T-helper 1 cell treated with Interleukin-12 subunit alpha and Interleukin-12 subunit beta and Interleukin-4 antibody, amounts not matched to agents 30 μg/mL and 1 μg/mL, for 36 hours (primary cell): ENCODE results near the gene SLC30A9.

Source experiments
- H3K27ac Mint-ChIP-seq: one replicate; pipeline ENCODE4 v1.8.0; 2021; ENCODE audit warnings: mild to moderate bottlenecking, mixed read lengths
- H3K27me3 Mint-ChIP-seq: one replicate; pipeline ENCODE4 v1.8.0; 2021; ENCODE audit warnings: low read depth, mixed read lengths
- H3K36me3 Mint-ChIP-seq: one replicate; pipeline ENCODE4 v1.8.0; 2021; ENCODE audit warnings: low read depth, mixed read lengths
- H3K4me1 Mint-ChIP-seq: one replicate; pipeline ENCODE4 v1.8.0; 2021; ENCODE audit warnings: low read depth, mixed read lengths
- H3K4me3 Mint-ChIP-seq: one replicate; pipeline ENCODE4 v1.8.0; 2021; ENCODE audit warnings: mild to moderate bottlenecking, moderate library complexity, mixed read lengths
- H3K9me3 Mint-ChIP-seq: one replicate; pipeline ENCODE4 v1.8.0; 2021; ENCODE audit warnings: mixed read lengths

The SLC30A9 gene

DNA sequence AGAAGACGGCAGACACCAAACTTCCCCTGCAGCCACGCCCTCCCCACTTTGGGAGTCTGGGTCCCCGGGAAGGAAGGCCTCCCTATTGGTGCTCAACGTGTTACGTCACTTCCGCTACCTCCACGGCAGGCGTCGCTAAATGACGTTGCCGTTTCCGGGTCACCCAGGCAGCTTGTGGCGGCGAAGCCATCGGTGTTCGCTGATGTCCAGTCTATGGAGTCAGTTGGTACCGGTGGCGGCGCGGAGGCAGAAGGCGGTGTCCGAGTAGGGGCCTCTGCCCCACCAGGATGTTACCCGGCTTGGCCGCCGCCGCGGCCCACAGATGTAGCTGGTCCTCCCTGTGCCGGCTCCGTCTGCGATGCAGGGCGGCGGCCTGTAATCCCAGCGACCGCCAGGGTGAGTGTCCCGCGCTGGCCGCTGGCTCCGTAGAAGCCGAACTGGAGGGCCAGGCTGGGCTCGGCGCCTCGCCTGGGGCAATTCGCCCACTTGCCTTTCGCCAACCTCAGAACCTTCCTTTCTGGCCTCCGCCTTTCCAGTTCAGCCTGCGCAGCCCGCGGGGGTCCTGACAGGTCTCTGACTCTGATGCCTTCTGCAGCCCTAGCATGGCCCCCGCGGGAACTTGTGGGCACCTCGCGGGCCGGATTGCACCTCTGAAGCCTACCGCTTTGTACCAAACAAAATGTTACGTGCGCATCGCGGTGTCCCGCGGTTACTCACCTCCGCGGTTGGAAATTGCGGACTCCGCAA lies at the start of gene SLC30A9:
TSS of gene SLC30A9 (plus strand) at position 166 of the 747 bp plus-strand sequence. CDS start at position 288, 122 bp downstream.
- peaks cover 7% of the 10 kb centered on the region for H3K36me3 Mint-ChIP-seq
- H3K27ac Mint-ChIP-seq = peak within 1 kb of the TSS; percentile 98
- no peaks in the 10 kb centered on the region for H3K27me3 Mint-ChIP-seq
- no peaks in the 10 kb centered on the region for H3K9me3 Mint-ChIP-seq
- peaks cover 29% of the 10 kb centered on the region for H3K4me1 Mint-ChIP-seq
- H3K4me3 Mint-ChIP-seq = peak within 1 kb of the TSS; percentile 97

DNA sequence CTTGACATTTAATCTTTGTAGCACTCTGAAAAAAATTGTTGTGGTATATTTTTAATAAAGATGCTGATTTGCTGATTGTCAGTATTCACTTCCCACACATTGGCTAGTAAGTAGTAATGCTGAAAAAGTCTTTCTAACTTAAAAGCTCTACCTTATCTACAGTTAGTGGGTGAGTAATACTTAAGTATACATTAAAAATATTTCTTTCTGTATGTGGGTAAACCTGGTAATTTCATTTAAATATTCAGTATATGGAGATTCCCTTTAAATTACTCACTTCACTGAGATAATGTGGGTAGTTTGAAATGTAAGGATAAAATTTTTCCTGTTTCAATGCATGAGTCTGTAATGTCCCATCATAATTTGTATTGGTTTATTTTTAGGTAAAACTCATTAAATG lies 49.5 kb upstream of the SLC30A9 start:
- Mint-ChIP-seq H3K36me3 (peaks cover 25% of the 10 kb centered on the region), H3K4me1 (peaks cover 22% of the 10 kb centered on the region), H3K4me3 (no peak overlapping the region), H3K27ac (no peak overlapping the region), H3K9me3 (no peaks in the 10 kb centered on the region), H3K27me3 (no peaks in the 10 kb centered on the region)

DNA sequence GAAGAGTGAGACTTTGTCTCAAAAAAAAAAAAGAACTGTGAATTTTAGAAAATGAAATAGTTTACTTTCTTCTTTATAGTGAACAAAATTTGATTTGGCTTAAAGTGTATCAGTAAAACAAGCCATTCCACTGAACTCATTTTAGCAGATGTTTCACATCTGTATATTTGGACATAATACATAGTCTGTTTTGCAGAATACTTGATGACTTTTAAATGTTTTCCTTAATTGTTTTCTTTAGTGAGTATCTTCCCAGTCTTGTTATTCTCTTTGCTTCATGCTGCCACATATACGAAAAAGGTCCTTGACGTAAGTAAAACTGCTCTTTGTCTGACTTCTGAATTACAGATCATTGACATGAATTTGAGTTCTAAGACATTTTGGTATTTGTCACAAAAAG lies 46.8 kb upstream of the SLC30A9 start:
- H3K4me3 Mint-ChIP-seq = no peak overlapping the region
- H3K36me3 Mint-ChIP-seq = peaks cover 26% of the 10 kb centered on the region
- no peaks in the 10 kb centered on the region for H3K9me3 Mint-ChIP-seq
- H3K27ac Mint-ChIP-seq = no peak overlapping the region
- H3K27me3 Mint-ChIP-seq = no peaks in the 10 kb centered on the region
- H3K4me1 Mint-ChIP-seq = peaks cover 7% of the 10 kb centered on the region

DNA sequence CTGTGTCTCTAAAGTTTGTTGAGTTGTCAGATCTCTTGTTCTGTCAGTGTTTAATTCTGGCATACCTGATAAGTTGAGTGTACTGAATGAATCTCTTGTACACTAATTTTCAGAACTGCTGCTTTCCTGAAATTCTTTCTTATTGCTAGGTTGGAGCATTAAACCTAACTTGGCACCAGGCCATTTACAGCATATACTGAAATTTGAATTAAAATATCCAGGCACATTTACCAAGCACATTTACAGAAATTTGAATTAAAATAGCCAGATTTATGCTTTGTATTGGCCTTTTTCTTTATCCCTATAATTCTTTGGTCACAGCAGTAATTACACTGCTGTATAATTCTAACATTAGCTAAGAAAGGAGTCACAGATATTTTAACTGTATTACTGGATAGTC lies 46.2 kb upstream of the SLC30A9 start:
- no peaks in the 10 kb centered on the region for H3K9me3 Mint-ChIP-seq
- H3K27me3 Mint-ChIP-seq = no peaks in the 10 kb centered on the region
- no peak overlapping the region for H3K4me3 Mint-ChIP-seq
- peaks cover 23% of the 10 kb centered on the region for H3K36me3 Mint-ChIP-seq
- H3K27ac Mint-ChIP-seq = no peak overlapping the region
- H3K4me1 Mint-ChIP-seq = peaks cover 10% of the 10 kb centered on the region

DNA sequence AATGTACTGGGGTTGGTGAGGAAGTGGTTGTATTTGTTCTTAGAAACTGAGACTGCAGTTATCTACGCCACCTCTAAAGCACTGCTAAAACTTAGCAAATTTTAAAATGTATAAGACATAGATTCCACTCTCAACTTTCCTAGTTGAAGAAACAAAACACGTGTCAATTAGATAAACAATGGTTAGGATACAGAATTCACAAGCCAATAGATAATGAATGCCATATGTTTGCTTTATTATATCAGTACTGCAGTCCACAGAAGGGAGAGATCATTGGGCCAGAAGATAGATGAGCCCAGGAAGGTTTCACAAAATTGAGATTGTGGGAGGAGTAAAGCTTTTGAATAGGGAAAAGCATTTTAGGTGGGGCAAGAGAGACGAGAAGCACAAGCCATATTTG lies 40.8 kb upstream of the SLC30A9 start:
- Mint-ChIP-seq H3K9me3 (no peaks in the 10 kb centered on the region), H3K27ac (peak overlapping the region; percentile 5), H3K4me1 (peaks cover 17% of the 10 kb centered on the region), H3K36me3 (peaks cover 32% of the 10 kb centered on the region), H3K4me3 (no peak overlapping the region), H3K27me3 (no peaks in the 10 kb centered on the region)

DNA sequence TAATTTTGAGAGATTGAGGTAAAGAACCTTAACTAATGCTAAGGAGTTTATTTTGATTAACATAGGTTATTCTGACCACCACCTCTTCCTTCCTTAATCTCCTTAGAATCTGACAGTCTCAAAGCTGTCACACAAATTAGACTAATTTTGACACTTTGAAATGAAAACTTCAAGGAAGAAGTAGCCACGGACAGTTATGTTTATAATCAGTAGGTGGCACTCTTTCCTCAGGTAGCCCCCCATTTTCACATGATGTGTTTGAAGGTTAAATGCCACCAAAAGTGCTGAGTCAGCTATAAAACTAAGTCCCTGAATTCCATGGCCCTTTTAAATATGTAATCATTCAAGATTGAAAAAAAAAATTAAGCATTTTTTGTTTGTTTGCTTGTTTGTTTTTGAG lies 32.7 kb upstream of the SLC30A9 start:
- no peaks in the 10 kb centered on the region for H3K27me3 Mint-ChIP-seq
- H3K36me3 Mint-ChIP-seq = peaks cover 12% of the 10 kb centered on the region
- no peaks in the 10 kb centered on the region for H3K4me1 Mint-ChIP-seq
- no peaks in the 10 kb centered on the region for H3K9me3 Mint-ChIP-seq
- H3K4me3 Mint-ChIP-seq = no peak overlapping the region
- H3K27ac Mint-ChIP-seq = no peak overlapping the region

DNA sequence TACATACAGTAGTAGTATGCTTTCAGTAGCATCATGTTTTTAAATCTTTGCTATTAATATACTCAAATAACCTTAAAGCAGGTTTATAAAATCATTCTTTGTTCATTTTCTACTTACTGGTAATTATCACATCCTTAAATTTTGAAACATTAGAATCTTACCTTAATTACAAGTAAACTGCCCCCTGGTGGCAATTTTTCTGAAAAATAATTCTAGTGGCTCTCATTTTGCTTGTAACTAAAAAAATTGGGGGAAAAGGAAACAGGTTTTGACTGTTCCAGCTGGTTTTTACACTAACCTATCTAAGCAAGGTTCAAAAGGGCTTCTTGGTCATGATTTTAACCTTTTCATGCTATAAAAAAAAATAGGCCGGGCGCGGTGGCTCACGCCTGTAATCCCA lies 27.2 kb upstream of the SLC30A9 start:
- Mint-ChIP-seq H3K9me3 (peaks cover 5% of the 10 kb centered on the region), H3K27ac (no peak overlapping the region), H3K36me3 (no peaks in the 10 kb centered on the region), H3K4me3 (no peak overlapping the region), H3K27me3 (no peaks in the 10 kb centered on the region), H3K4me1 (no peaks in the 10 kb centered on the region)

DNA sequence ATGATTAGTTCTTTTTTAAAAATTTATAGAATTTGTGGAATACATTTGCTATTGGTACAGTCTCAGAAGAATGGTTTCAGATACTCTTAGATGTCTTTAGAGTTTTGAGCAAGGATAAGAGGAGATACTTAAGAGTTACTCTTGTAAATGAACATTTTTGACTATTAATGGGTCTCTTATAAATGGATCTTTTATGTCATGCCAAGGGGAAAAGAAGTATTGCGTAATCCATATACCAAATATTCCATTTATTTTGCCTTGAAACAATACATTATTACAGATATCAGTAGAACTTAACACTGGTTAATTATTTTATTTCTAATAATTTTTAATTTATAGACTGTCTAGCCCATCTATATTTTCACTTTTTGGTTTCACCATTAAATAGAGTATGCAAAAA lies 25.9 kb upstream of the SLC30A9 start:
- Mint-ChIP-seq H3K4me1 (no peaks in the 10 kb centered on the region), H3K27ac (no peak overlapping the region), H3K9me3 (peaks cover 8% of the 10 kb centered on the region)

DNA sequence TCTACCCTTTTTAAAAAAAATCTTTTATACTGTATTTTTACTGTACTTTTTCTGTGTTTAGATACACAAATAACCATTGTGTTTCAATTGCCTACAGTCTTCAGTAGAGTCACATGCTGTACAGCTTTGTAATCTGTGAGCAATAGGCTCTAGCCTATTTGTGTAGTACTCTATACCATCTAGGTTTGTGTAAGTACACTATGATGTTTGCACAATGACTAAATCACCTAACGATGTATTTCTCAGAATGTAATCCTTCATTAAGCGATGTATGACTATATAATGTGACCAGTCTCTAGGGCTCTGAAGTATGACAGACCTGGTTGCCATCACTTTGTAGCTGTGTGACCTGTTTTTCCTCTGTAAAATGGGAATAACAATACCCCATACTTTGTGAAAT lies 22.9 kb upstream of the SLC30A9 start:
- no peaks in the 10 kb centered on the region for H3K27me3 Mint-ChIP-seq
- H3K4me3 Mint-ChIP-seq = no peak overlapping the region
- no peaks in the 10 kb centered on the region for H3K4me1 Mint-ChIP-seq
- no peaks in the 10 kb centered on the region for H3K36me3 Mint-ChIP-seq
- peaks cover 8% of the 10 kb centered on the region for H3K9me3 Mint-ChIP-seq
- H3K27ac Mint-ChIP-seq = no peak overlapping the region

More for the DNA sequence above, 25.9 kb upstream of the SLC30A9 start:
- no peaks in the 10 kb centered on the region for H3K27me3 Mint-ChIP-seq
- no peaks in the 10 kb centered on the region for H3K36me3 Mint-ChIP-seq
- no peak overlapping the region for H3K4me3 Mint-ChIP-seq

DNA sequence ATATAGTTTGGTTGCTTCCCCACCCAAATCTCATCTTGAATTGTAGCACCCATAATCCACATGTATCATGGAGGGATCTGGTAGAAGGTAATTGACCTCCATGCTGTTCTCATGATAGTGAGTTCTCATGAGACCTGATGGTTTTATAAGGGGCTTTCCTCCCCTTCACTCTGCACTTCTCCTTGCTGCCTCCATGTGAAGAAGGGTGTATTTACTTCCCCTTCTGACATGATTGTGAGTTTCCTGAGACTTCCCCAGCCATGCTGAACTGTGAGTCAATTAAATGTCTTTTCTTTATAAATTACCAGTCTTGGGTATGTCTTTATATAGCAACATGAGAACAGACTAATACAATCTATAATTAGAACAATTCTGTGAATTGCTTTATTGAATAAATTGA lies 20.7 kb upstream of the SLC30A9 start:
- Mint-ChIP-seq H3K27me3 (no peaks in the 10 kb centered on the region), H3K9me3 (peaks cover 8% of the 10 kb centered on the region), H3K4me3 (no peak overlapping the region), H3K36me3 (no peaks in the 10 kb centered on the region), H3K4me1 (no peaks in the 10 kb centered on the region), H3K27ac (no peak overlapping the region)

DNA sequence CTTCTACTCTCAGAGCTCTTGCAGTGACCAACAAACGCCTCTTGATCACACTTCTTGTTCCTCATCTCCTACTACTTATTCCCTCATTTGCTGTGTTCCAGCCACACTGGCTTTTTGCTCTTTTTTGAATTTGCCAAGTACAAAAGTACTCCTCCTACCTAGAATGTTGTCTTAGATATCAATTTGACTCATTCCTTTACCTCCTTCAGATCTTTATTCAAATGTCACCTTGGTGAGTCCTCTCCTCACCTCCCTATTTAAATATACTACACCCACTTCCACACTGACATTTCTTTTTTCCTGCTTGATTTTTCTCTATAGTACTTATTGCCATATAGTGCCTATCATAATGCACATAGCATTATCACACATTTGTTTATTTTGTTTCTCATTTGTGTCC lies 15.0 kb upstream of the SLC30A9 start:
- no peak overlapping the region for H3K4me3 Mint-ChIP-seq
- H3K4me1 Mint-ChIP-seq = no peaks in the 10 kb centered on the region
- H3K36me3 Mint-ChIP-seq = no peaks in the 10 kb centered on the region
- H3K9me3 Mint-ChIP-seq = no peaks in the 10 kb centered on the region
- no peaks in the 10 kb centered on the region for H3K27me3 Mint-ChIP-seq
- no peak overlapping the region for H3K27ac Mint-ChIP-seq

DNA sequence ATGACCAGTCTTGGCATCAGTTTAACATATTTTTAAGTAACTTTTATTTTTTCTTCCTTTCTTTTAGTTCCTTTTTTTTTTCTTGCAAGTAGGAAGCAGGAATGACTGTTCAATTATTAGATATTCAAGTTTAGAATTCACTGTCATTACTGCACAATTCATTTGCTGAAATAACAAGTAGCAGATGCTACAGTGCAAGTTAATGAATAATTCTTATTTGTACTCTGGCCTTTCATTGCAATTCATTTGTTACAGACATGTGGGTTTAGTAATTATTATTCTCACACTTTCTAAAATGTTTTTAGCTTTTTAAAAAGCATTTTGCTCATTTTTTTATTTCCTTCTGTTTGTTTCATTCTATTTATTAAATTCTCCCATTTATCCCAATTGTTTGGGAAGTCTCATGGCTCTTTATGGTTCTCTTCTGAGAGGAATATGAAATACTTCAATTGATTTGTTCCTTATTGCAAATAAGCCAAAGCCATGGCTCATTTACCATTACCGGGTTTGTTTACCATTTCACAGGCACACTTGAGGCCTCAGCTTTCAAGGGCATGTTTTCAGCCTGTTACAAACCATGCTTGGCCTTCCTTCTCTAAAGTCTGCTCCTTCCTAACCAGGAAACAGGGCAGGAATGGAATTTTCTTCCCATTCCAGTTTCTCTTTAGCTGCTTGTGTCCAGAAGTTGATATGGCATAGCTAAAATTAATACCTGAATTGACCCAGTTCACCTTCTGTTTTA lies 13.4 kb upstream of the SLC30A9 start:
- H3K27me3 Mint-ChIP-seq = no peaks in the 10 kb centered on the region
- no peaks in the 10 kb centered on the region for H3K4me1 Mint-ChIP-seq
- no peak overlapping the region for H3K4me3 Mint-ChIP-seq
- no peaks in the 10 kb centered on the region for H3K36me3 Mint-ChIP-seq
- no peaks in the 10 kb centered on the region for H3K9me3 Mint-ChIP-seq
- no peak overlapping the region for H3K27ac Mint-ChIP-seq

DNA sequence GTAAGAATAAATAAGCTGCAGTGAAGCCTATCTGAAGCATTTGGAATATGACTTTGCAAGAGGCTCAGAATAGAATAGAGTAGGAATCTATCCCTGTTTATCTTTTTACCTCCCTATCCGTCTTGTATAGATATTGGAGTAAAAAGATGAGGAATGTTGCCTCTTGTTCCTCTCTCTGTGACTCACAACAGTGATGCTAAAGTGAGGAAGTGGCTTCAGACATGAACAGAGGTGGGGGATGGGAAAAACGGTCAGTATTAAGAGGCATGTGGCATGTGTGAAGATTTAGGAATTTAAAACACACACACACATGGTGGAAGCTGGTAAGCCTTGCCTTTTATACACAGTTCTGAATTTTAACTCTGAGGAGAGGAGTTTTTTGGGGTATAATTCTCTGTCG lies 12.6 kb upstream of the SLC30A9 start:
- no peak overlapping the region for H3K27ac Mint-ChIP-seq
- no peaks in the 10 kb centered on the region for H3K4me1 Mint-ChIP-seq
- H3K27me3 Mint-ChIP-seq = no peaks in the 10 kb centered on the region
- H3K9me3 Mint-ChIP-seq = no peaks in the 10 kb centered on the region
- no peak overlapping the region for H3K4me3 Mint-ChIP-seq
- no peaks in the 10 kb centered on the region for H3K36me3 Mint-ChIP-seq

DNA sequence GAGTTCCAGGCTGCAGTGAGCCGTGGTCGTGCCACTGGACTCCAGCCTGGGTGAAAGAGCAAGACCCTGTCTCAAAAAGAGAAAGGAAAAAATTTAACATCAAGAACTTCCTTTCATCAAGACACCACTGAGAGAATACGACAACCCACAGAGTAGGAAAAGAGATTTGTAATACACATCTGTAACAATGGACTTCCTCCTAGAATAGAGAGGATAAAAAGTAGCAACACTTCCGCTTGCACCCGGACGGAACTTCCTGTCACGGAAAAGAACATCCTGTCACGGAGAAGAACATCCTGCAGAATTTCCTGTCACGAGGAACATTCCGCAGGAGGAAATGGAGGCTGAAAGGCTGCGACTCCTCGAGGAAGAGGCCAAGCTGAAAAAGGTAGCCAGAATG lies 8.9 kb upstream of the SLC30A9 start, which contains the start of gene DCAF4L1:
TSS of gene DCAF4L1 (plus strand) at position 301 of the 400 bp plus-strand sequence. CDS start at position 338, 37 bp downstream.
- H3K9me3 Mint-ChIP-seq = no peaks in the 10 kb centered on the region
- H3K36me3 Mint-ChIP-seq = no peaks in the 10 kb centered on the region
- no peak within 1 kb of the TSS for H3K27ac Mint-ChIP-seq
- no peaks in the 10 kb centered on the region for H3K27me3 Mint-ChIP-seq
- peaks cover 1% of the 10 kb centered on the region for H3K4me1 Mint-ChIP-seq
- H3K4me3 Mint-ChIP-seq = no peak within 1 kb of the TSS

DNA sequence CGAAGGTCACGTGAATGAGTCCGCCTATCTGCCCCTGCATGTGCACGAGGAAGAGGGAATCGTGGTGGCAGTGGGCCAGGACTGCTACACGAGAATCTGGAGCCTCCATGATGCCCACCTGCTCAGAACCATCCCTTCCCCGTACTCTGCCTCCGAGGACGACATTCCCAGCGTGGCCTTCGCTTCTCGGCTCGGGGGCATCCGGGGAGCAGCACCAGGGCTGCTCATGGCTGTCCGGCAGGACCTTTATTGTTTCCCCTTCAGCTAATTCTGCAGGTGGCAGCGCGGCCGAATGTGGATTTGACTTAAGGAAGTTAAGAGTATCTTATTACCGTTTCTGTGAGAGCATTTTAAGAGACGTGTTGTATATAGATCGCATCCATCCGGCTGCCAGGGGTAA lies 7.6 kb upstream of the SLC30A9 start:
- no peak overlapping the region for H3K4me3 Mint-ChIP-seq
- H3K36me3 Mint-ChIP-seq = no peaks in the 10 kb centered on the region
- H3K4me1 Mint-ChIP-seq = peaks cover 1% of the 10 kb centered on the region
- no peaks in the 10 kb centered on the region for H3K27me3 Mint-ChIP-seq
- no peaks in the 10 kb centered on the region for H3K9me3 Mint-ChIP-seq
- H3K27ac Mint-ChIP-seq = no peak overlapping the region
